HG02588 (cell line): ENCODE measurements around the gene GNB3.
"Not testable (repeated sequence)": the region's sequence is repeated elsewhere in the genome, so short reads cannot be mapped to it uniquely, and the experiment has no call there.

ENCODE experiments used
- ATAC-seq: cut with Tn5 transposase; IDR thresholded peaks from one replicate; pipeline ENCODE4 v1.9.1; 2021; ENCODE audit warnings: mild to moderate bottlenecking, moderate library complexity; ENCODE audit not compliant: unreplicated experiment

Gene GNB3

DNA sequence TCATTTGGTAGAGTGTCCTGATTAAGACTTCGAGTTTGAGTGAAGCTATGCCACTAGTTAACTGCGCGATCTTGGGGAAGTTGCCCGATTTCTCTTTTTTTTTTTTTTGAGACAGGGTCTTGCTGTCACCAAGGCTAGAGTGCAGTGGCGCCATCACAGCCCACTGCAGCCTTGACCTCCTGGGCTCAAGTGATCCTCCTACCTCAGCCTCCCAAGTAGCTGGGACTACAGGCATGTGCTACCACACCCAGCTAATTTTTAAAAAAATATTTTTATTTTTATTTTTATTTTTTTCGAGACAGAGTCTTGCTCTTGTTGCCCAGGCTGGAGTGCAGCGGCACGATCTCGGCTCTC is 33.3 kb downstream of the GNB3 start:
- ATAC-seq, result not testable (repeated sequence)

DNA sequence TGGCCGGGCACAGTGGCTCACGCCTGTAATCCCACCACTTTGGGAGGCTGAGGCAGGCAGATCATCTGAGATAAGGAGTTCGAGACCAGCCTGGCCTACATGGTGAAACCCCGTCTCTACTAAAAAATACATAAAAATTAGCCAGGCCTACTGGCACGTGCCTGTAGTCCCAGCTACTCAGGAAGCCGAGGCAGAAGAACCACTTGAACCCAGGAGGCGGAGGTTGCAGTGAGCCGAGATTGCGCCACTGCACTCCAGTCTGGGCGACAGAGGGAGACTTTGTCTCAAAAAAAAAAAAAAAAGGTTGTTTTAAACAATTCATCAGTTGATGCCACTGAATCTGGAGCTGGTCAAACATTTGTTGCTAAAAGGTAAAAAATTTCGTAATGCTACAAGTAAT is 39.1 kb downstream of the GNB3 start:
- ATAC-seq, result not testable (repeated sequence)

DNA sequence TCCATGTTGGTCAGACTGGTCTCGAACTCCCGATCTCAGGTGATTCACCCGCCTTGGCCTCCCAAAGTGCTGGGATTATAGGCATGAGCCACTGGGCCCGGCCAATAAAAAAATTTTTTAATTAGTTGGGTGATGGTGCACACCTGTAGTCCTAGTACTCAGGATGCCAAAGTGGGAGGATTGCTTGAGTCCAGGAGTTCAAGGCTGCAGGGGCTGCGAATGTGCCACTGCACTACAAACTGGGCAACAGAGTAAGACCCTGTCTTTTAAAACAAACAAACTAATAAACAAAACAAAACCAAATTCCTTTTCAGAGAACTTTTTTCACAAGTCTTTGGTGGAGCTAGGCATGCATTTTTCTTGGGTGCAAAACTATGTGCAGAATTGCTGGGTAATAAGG is 42.5 kb downstream of the GNB3 start:
- no peak for ATAC-seq

DNA sequence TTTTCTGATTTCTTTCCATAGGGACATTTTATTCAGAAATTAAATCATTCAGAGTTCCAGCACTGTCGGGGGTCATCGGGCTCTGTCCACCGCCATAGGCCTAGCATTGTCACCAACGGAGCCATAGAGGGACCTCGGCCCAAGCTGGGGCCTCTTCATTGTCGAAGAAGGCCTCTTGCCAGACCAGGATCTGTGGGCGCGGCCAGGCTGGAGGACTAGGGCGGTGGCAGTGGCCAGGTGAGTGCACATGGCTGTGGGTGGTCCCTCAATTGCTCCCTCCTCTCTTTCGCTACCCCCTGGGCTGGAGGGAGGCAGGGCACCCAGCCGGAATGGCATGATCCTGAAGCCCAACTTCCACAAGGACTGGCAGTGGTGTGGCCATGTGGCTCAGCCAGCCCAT is 43.0 kb downstream of the GNB3 start:
- ATAC-seq, result no peak

DNA sequence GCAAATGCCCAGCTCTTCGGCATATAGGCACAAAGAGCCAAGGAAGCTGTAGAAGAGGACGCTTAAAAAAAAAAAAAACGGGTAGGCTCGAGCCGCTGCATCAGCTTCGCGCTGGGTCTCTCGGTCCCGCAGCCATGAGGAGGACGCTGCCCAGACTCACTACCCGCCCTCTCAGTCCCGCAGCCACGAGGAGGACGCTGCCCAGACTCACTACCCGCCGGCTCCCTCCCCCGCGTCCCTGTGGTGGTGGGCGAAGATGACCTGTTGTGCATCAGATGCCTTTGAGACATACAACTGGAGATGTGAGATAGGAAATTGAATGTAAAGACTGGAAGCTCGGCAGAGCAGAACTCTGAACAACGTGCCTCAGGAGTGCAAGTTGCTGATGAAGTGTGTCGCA is 43.8 kb downstream of the GNB3 start:
- ATAC-seq, result no peak

DNA sequence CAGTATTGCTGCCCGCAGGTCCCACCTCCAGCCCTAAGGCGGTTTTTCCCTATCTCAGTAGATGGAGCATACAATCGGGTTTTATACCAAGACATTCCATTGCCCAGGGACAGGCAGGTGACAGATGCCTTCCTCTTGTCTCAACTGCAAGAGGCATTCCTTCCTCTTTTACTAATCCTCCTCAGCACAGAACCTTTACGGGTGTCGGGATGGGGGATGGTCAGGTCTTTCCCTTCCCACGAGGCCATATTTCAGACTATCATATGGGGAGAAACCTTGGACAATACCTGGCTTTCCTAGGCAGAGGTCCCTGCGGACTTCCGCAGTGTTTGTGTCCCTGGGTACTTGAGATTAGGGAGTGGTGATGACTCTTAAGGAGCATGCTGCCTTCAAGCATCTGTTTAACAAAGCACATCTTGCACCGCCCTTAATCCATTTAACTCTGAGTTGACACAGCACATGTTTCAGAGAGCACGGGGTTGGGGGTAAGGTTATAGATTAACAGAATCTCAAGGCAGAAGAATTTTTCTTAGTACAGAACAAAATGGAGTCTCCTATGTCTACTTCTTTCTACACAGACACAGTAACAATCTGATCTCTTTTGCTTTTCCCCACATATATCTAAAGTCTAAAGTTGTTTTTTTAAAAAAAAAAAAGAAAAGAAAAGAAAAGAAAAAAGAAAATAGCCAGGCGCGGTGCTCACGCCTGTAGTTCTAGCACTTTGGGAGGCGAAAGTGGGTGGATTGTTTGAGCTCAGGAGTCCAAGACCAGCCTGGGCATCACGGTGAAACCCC is 45.7 kb downstream of the GNB3 start:
- ATAC-seq, result not testable (repeated sequence)

DNA sequence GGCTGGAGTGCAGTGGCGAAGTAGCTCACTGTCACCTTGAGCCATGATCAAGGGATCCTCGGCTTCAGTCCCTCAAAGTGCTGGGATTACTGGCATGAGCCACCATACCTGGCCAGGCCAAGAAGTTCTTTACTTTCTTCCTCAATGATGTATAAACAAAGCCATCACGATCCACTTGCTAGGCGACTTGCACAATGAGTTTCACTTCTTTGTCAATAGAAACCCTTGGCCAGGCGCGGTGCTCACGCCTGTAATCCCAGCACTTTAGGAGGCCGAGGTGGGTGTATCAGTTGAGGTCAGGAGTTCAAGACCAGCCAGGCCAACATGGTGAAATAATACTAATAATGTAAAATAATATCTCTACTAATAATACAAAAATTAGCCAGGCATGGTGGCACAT is 46.7 kb downstream of the GNB3 start:
- ATAC-seq, result no peak

DNA sequence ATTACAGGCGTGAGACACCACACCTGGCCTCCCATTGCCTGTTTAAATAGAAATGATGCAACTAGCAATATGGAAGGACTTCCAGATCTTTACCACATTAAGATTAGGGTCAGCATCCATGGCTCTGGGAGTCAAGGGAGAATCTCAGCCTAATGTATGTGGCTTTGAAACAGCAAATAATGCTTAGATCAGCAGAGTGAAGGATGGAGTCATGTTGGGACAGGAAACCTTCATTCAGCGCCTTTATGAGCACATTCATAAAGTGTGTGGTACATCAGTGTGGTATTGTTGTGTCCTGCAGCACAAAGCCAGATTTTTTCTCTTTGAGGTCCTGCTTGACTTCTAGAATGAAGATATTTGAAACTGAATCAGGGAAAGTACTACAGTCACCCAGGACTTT is 47.6 kb downstream of the GNB3 start:
- ATAC-seq, result no peak

DNA sequence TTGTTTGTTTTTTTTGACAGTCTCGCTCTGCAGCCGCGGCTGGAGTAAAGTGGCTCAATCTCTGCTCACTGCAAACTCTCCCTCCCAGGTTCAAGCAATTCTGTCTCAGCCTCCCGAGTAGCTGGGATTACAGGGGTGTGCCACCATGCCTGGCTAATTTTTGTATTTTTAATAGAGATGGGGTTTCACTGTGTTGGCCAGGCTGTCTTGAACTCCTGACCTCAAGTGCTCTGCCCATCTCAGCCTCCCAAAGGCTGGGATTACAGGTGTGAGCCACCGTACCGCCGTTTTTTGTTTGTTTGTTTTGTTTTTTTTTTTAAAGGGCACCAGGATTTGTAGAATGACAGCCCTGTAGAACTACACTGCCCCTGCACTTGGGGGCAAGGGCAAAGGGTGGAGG is 48.1 kb downstream of the GNB3 start:
- not testable (repeated sequence) for ATAC-seq

DNA sequence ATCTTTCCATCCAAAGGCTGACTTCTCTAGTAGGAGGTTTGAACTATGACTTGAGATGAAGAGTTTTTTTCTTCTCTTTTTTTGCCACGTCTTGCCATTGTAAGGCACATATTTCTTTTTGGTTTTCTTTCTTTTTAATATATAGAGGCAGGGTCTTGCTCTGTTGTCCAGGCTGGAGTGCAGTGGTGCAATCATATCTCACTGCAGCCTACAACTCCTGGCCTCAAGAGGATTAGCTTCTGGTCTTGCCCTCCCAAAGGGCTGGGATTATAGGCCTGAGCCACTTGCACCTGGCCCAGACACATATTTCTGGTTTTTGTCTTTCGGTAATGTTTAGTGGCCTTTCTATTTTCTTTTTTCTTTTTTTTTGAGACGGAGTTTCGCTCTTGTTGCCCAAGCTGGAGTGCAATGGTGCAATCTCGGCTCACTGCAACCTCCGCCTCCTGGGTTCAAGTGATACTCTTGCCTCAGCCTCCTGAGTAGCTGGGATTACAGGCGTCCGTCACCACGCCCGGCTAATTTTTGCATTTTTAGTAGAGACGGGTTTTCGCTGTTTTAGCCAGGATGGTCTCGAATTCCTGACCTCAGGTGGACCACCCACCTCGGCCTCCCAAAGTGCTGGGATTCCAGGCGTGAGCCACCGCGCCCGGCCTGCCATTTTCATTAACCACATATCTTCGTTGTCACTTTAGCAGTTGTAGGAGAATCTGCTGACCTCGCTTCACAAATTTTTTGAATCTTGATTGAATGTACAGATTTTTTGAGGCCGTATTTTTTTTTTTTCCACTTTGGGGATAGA is 49.2 kb downstream of the GNB3 start:
- not testable (repeated sequence) for ATAC-seq

DNA sequence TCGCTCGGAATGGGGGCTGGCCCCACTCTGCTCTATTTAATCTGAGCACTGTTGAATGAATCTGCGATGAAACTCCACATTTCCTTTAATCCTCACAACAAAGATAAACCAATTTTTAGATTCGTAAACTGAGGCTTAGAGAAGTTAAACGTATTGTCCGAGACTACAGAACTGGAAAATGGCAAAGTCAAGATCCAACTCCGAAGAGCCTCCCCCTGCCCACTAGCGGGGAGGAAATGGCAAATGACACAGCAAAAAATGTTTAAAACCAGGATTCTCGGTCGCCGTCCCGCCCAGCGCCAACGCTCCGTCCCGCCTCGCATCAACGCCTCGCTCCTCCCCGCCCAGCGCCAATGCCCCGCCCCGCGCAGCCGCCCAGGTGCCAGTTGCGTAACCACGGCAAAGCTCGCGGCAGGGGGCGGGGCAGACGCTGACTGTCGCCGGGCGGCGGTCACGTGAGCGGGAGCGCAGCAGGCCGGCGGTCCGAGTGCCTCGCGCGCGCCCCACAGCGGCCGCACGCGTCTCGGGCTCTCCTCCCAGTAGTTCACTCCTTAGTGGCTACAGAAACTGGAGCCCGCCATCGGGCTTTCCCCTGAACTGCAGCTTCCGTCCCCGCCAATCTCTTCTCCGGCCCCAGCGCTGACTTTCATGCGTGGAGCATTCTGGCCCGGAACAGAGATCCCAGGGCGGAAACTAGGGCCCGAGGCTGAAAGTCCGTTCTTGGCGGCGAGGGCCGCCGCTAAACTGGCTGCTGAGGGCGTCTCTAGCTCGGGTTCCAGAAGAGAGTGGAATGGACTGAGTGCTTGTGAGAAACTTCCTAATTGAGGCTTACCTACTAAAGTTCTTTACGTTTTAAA is 50.3 kb downstream of the GNB3 start:
- ATAC-seq, result peak; percentile 93

DNA sequence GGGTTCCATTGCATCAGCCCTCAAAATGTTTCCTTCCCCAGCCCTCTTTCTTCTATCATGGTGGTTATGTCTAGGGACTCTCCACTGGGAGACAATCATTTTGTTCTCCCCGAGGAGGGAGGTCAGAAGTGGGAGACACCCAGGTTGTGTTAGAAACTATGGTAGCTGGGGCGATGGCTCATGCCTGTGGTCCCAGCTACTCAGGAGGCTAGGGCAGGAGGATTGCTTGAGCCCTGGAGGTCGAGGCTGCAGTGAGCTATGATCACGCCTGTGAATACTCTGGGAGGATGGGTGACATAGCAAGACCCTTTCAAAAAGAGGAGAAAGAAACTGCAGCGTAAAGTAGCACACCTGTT is 50.9 kb downstream of the GNB3 start:
- ATAC-seq, result no peak

DNA sequence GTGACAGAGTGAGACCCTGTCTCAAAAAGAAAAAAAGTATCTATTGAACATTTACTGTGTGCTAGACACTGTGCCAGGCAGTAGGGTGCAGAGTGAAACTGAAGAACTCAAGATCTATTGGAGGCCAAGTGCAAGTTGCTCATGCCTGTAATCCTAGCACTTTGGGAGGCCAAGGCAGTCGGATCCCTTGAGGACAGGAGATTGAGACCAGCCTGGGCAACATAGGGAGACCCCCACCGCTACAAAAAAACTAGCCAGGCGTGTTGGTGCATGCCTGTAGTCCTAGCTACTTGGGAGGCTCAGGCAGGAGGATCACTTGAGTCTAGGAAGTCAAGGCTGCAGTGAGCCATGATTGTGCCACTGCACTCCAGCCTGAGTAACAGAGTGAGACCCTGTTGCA is 52.0 kb downstream of the GNB3 start:
- ATAC-seq, result not testable (repeated sequence)

DNA sequence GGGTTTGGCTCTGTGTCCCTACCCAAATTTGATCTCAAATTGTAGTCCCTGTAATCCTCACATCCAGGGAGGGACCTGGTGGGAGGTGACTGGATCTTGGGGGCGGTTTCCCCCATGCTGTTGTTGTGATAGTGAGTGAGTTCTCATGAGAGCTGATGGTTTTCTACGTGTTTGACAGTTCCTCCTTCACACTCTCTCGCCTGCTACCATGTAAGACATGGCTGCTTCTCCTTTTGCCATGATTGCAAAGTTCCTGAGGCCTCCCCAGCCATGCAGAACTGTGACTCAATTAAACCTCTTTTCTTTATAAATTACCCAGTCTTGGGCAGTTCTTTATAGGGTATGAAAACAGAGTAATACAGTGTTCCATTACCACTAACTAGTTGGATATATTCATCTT is 53.6 kb downstream of the GNB3 start:
- no peak for ATAC-seq
